Activated CD8-positive, alpha-beta T cell treated with anti-CD3 and anti-CD28 coated beads, Interleukin-2, amount 10 ng/mL, durations not matched to agents 7 days and 5 days (primary cell): ENCODE data around the gene CDK8. TPM values are rescaled to one million over a fixed set of nuclear protein-coding genes. Genes with fewer than 3 reads are reported as not detected.

Experiments used
- ATAC-seq: fragments of 150-1000 bp; cut with Tn5 transposase; one replicate; pipeline ENCODE4 v1.10.0; 2021; ENCODE audit warnings: moderate library complexity
- CTCF ChIA-PET: fragments of 350-600 bp; sonication (Branson Sonifier 250); formaldehyde crosslinking; loops from one replicate; lab custom pipeline; 2021; ENCODE audit warnings: antibody characterized with exemption; lab: Charles Lee
- POLR2A ChIA-PET: fragments of 350-600 bp; sonication (Branson Sonifier 250); formaldehyde crosslinking; loops from one replicate; lab custom pipeline; 2021; ENCODE audit warnings: antibody characterized with exemption; lab: Charles Lee
- DNase-seq: peaks from one replicate; pipeline ENCODE4 v3.0.0-alpha.2; 2020
- H3K27ac Mint-ChIP-seq: one replicate; pipeline ENCODE4 v1.8.0; 2021; ENCODE audit warnings: mild to moderate bottlenecking, mixed read lengths
- H3K27me3 Mint-ChIP-seq: one replicate; pipeline ENCODE4 v1.8.0; 2021; ENCODE audit warnings: low read depth, mixed read lengths
- H3K36me3 Mint-ChIP-seq: one replicate; pipeline ENCODE4 v1.8.0; 2021; ENCODE audit warnings: low read depth, mixed read lengths
- H3K4me1 Mint-ChIP-seq: one replicate; pipeline ENCODE4 v1.8.0; 2021; ENCODE audit warnings: low read depth, mixed read lengths
- H3K4me3 Mint-ChIP-seq: one replicate; pipeline ENCODE4 v1.8.0; 2021; ENCODE audit warnings: mild to moderate bottlenecking, mixed read lengths
- H3K9me3 Mint-ChIP-seq: one replicate; pipeline ENCODE4 v1.8.0; 2022; ENCODE audit warnings: mixed read lengths; ENCODE audit not compliant: insufficient read depth
- total RNA-seq, 2 experiments: library from RNA; stranded (reverse); gene quantifications; one replicate each; pipeline ENCODE4 v1.2.3, GENCODE V29; 2021

The CDK8 gene
- total RNA-seq, 2 experiments from 2014 or later: 14.7 to 15.7 TPM

DNA sequence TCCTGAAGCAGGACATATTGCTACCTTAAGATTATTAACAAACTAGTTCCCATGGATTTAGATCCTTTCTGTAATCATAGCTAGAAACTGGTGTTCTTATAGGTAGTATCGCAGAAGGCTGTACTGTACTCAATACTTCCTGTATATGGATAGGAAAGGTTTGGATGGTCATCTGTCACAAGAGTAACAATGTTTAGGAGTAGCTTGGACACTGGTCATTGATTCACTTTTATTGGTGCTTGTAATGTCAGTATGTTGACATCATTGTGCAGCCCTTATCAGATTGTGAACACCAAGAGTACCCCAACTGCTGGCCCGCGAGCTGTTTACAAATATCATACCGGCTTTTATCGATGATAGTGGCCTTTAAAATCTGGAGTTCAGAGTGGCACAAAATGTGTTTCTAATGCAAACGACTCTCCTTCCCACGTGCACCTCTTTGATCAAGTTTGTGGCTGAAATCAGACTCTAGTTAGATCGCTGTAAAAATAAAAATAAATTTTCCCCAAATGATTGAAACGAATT, 605 bp upstream of the CDK8 start:
- H3K4me1 Mint-ChIP-seq: peaks cover 26% of the 10 kb centered on the region
- peak overlapping the region; percentile 81 for H3K4me3 Mint-ChIP-seq
- no peak for ATAC-seq
- ChIA-PET POLR2A (interaction anchor here (0.7 to 4.0 kb wide), 2 partner anchors 31 to 63 kb away, joined by 3 to 14 read pairs; partner anchors contain the start of gene RNF6), CTCF (interaction anchor here (1.1 to 1.4 kb wide), 2 partner anchors 31 to 68 kb away, joined by 3 to 6 read pairs; partner anchors contain the start of gene RNF6)
- H3K36me3 Mint-ChIP-seq: peaks cover 3% of the 10 kb centered on the region
- H3K27me3 Mint-ChIP-seq: no peaks in the 10 kb centered on the region
- DNase-seq: no peak
- H3K9me3 Mint-ChIP-seq: no peaks in the 10 kb centered on the region
- H3K27ac Mint-ChIP-seq: peak overlapping the region; percentile 84

DNA sequence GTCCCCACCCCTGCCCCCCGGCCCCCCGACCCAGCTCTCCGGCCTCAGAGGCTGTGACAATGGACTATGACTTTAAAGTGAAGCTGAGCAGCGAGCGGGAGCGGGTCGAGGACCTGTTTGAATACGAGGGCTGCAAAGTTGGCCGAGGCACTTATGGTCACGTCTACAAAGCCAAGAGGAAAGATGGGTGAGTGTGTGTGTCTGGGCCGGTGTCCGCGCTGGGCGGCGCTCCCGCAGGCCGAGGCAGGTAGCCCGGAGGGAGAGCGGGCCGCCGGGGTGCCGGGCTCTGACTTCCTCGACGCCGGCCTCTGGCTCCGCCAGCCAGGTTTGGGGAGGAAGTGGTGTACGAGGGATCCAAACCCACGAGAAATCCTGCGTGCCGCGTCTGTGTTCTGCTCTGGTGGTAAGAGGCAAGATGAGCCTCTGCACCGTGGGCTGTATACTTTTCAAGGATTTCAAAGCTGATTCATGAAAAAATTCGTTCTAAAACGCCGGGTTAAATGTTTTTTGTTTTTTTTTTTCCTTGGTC, 718 bp downstream of the CDK8 start:
- peak; percentile 76 for DNase-seq
- H3K27me3 Mint-ChIP-seq: no peaks in the 10 kb centered on the region
- H3K27ac Mint-ChIP-seq: peak overlapping the region; percentile 81
- peak overlapping the region; percentile 81 for H3K4me3 Mint-ChIP-seq
- ATAC-seq: peak; percentile 59
- H3K9me3 Mint-ChIP-seq: no peaks in the 10 kb centered on the region
- peaks cover 3% of the 10 kb centered on the region for H3K36me3 Mint-ChIP-seq
- peaks cover 26% of the 10 kb centered on the region for H3K4me1 Mint-ChIP-seq
- ChIA-PET CTCF (interaction anchor here (1.0 to 1.2 kb wide), 2 partner anchors 70 to 444 kb away, joined by 3 to 4 read pairs; no protein-coding TSS in a partner anchor), POLR2A (interaction anchor here (1.6 to 4.0 kb wide), 2 partner anchors 10 to 32 kb away, joined by 4 to 14 read pairs; partner anchors contain the start of gene RNF6)

DNA sequence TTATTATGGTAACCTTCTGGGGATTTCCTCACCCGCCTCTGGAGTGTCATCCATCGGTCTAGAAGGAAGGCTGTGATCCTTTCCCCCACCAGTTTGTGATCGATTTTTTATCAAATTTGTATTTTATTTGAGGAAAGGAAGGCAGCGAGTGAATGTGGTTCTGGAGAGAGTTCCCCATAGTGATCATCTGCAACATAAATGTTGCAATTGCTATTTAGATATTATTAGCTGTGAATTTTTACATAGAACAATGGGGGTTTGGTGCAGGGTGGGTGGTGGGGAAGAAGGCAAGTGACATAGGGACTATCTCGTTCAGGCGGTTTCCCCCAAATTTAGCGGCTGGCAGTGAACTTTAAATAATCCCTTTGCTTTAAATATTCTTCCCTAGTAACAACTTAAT, 1.2 kb downstream of the CDK8 start:
- H3K27ac Mint-ChIP-seq: peak overlapping the region; percentile 81
- H3K36me3 Mint-ChIP-seq: peaks cover 3% of the 10 kb centered on the region
- H3K4me1 Mint-ChIP-seq: peaks cover 26% of the 10 kb centered on the region
- no peaks in the 10 kb centered on the region for H3K9me3 Mint-ChIP-seq
- H3K4me3 Mint-ChIP-seq: peak overlapping the region; percentile 81
- ChIA-PET CTCF (interaction anchor here (0.8 to 1.9 kb wide), 5 partner anchors 9 to 443 kb away, joined by 3 to 7 read pairs (median 4); no protein-coding TSS in a partner anchor), POLR2A (interaction anchor here (1.6 to 4.0 kb wide), 2 partner anchors 10 to 33 kb away, joined by 4 to 14 read pairs; partner anchors contain the start of gene RNF6)
- DNase-seq (no peak), ATAC-seq (no peak)
- H3K27me3 Mint-ChIP-seq: no peaks in the 10 kb centered on the region

DNA sequence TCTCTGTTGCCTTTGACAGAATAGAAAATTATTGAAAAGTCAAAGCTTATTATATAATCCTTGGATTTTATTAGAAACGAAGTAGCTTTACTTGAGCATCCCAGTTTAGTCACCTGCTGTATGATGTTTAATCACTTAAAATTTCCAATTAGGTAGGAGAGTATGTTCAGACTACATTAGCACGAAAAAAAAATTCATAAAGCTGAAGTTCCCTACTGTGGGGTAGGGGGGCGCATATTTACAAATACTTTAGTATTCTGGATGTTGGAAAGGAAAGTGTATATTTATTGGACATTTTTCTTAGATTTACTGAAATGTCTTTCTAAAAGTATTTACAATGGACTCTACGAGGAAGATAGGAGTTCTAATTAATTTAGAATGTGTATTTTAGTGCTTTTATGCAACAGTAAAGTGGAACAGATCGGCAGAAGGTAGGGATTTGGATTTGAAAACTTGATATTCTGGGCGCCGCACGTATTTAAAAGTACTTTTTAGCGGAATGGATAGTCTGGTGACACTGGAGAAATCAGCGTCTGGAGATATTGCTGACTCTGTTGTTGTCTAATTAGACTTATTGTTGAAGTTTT, 1.9 kb downstream of the CDK8 start:
- peaks cover 26% of the 10 kb centered on the region for H3K4me1 Mint-ChIP-seq
- DNase-seq (no peak), ATAC-seq (no peak)
- ChIA-PET CTCF (interaction anchor here (0.8 to 1.9 kb wide), 5 partner anchors 9 to 443 kb away, joined by 3 to 7 read pairs (median 4); no protein-coding TSS in a partner anchor), POLR2A (interaction anchor here (1.6 to 4.0 kb wide), 2 partner anchors 9 to 33 kb away, joined by 4 to 14 read pairs; partner anchors contain the start of gene RNF6)
- H3K36me3 Mint-ChIP-seq: peaks cover 3% of the 10 kb centered on the region
- H3K9me3 Mint-ChIP-seq: no peaks in the 10 kb centered on the region
- no peak overlapping the region for H3K27ac Mint-ChIP-seq
- H3K27me3 Mint-ChIP-seq: no peaks in the 10 kb centered on the region
- H3K4me3 Mint-ChIP-seq: peak overlapping the region; percentile 81

DNA sequence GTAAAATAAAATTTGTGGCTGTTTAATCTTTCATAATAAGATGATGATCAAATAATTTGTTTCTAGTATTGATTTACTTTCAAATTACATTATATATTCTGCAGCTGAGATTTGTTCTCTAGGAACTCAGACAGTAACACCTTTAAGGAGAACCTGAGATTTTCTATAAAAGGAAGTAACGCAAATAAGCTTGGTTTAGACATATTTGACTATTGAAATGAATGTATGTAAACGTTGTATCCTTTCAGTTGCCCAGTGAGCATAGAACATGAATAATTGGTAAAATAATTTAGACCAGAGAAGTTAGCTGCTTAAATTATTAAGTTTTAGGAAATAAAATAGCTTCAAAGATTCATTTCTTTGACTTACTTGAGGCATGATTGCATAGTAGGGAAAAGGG, 3.1 kb downstream of the CDK8 start:
- peaks cover 3% of the 10 kb centered on the region for H3K36me3 Mint-ChIP-seq

DNA sequence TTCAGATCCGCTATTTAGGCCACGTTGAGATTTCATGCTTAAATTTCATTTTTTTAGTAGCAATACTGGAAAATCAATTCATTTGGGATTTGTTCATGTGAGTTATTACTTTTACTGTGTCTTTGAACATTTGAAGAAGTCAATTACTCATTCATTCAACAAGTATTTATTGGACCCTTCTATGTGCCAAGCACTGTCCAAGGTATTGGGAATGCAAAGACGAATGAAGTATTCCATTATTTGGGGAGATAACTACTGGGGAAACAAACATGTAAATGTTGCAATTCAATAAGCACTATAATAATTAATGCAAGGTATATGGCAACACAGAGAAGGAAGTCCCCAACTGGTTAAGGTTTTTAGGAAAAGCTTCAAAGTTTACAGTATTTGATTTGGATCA, 5.7 kb downstream of the CDK8 start:
- no peak overlapping the region for H3K27ac Mint-ChIP-seq
- no peaks in the 10 kb centered on the region for H3K9me3 Mint-ChIP-seq
- no peak overlapping the region for H3K4me3 Mint-ChIP-seq
- H3K4me1 Mint-ChIP-seq: peaks cover 18% of the 10 kb centered on the region
- ATAC-seq (no peak), DNase-seq (no peak)
- POLR2A ChIA-PET: no interaction called here
- CTCF ChIA-PET: interaction anchor here (1.4 kb wide), 1 partner anchor 73 kb away, joined by 5 read pairs; no protein-coding TSS in a partner anchor
- peaks cover 3% of the 10 kb centered on the region for H3K36me3 Mint-ChIP-seq
- H3K27me3 Mint-ChIP-seq: no peaks in the 10 kb centered on the region

More for the DNA sequence above, 3.1 kb downstream of the CDK8 start:
- Mint-ChIP-seq H3K4me1 (peaks cover 26% of the 10 kb centered on the region), H3K9me3 (no peaks in the 10 kb centered on the region), H3K27me3 (no peaks in the 10 kb centered on the region), H3K27ac (no peak overlapping the region), H3K4me3 (no peak overlapping the region)
- DNase-seq (no peak), ATAC-seq (no peak)
- CTCF ChIA-PET: interaction anchor here (1.0 to 1.9 kb wide), 3 partner anchors 16 to 240 kb away, joined by 3 to 7 read pairs (median 7); no protein-coding TSS in a partner anchor
- POLR2A ChIA-PET: no interaction called here

DNA sequence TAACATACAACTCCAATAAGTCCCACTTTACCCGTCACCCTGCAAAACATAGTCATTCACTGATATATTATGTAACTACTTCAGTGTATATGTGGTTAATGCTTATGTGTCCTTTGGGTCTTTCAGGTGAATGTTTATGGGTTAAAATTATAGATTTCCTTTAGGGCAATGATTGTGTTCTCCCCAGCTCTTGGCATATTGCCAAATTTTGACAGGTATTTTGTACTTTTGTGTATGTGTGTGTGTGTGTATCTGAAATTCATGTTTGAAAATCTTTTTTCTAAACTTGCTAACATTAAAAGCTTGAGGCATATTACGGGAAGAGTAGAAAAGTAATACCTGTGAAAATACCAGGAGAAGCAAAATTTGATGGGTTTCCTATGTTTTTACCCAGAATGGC, 8.2 kb downstream of the CDK8 start:
- ATAC-seq (no peak), DNase-seq (no peak)
- peaks cover 2% of the 10 kb centered on the region for H3K4me1 Mint-ChIP-seq
- no peak overlapping the region for H3K4me3 Mint-ChIP-seq
- H3K27ac Mint-ChIP-seq: no peak overlapping the region
- CTCF ChIA-PET: no interaction called here
- H3K9me3 Mint-ChIP-seq: no peaks in the 10 kb centered on the region
- POLR2A ChIA-PET: no interaction called here
- H3K36me3 Mint-ChIP-seq: no peaks in the 10 kb centered on the region
- no peaks in the 10 kb centered on the region for H3K27me3 Mint-ChIP-seq

DNA sequence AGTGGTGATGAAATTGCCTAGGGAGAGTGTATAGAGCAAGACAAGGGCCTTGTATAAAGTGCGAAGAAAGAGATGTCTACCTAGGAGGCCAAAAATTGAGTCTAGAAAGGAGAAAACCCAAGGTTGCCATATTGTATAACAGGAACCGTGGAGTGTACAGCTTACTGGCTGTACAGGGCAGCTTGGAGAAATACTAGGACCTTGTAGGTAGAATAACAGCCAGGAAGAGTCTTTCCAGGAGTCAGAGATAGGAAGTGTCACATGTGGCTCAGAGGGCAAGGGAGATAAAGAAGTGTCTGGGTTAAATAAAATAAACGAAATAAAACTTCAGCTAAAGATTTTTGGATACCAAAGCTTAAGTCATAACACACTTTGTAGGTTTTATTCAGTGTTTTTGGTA, 12.4 kb downstream of the CDK8 start:
- ATAC-seq (no peak), DNase-seq (no peak)
- Mint-ChIP-seq H3K36me3 (no peaks in the 10 kb centered on the region), H3K27me3 (no peaks in the 10 kb centered on the region), H3K27ac (no peak overlapping the region), H3K9me3 (no peaks in the 10 kb centered on the region), H3K4me1 (no peaks in the 10 kb centered on the region), H3K4me3 (no peak overlapping the region)
- POLR2A ChIA-PET: no interaction called here
- CTCF ChIA-PET: interaction anchor here (1.5 kb wide), 1 partner anchor 81 kb away, joined by 6 read pairs; no protein-coding TSS in a partner anchor

DNA sequence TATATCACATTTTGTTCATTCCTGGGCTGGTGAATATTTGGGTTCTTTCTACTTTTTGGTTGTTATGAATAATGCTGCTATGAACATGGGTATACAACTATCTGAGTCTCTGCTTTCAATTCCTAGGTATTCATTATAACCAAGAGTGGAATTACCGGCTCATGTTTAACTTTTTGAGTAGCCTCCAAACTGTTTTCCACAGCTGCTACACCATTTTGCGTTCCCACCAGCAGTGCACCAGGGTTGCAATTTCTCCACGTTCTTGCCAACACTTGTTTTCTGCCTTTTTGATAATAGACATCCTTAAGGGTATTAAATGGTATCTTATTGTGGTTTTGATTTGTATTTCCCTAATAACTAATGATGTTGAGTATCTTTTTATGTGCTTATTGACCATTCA, 16.8 kb downstream of the CDK8 start:
- ATAC-seq: no peak
- ChIA-PET POLR2A (no interaction called here), CTCF (interaction anchor here (1.0 kb wide), 1 partner anchor 428 kb away, joined by 3 read pairs; no protein-coding TSS in a partner anchor)
- H3K4me3 Mint-ChIP-seq: no peak overlapping the region
- H3K27ac Mint-ChIP-seq: no peak overlapping the region
- no peaks in the 10 kb centered on the region for H3K36me3 Mint-ChIP-seq
- H3K4me1 Mint-ChIP-seq: no peaks in the 10 kb centered on the region
- DNase-seq: no peak
- no peaks in the 10 kb centered on the region for H3K9me3 Mint-ChIP-seq
- H3K27me3 Mint-ChIP-seq: no peaks in the 10 kb centered on the region

DNA sequence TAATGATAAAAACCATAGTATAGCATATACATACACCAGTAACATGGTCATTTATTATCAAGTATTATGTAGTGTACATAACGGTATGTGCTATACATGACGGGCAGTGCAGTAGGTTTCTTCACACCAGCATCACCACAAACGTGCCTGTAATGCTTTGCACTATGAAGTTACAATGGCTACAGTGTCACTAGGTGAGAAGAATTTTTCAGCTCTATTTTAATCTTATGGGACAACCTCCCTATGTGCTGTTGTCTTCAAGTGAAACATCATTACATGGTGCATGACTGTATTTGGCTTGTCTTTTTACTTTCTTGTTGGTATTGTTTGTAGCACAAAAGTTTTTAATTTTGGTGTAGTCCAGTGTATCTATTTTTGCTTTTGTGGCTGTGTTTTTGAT, 18.7 kb downstream of the CDK8 start:
- H3K4me1 Mint-ChIP-seq: no peaks in the 10 kb centered on the region
- no peaks in the 10 kb centered on the region for H3K27me3 Mint-ChIP-seq
- H3K4me3 Mint-ChIP-seq: no peak overlapping the region
- H3K36me3 Mint-ChIP-seq: no peaks in the 10 kb centered on the region
- no peak for DNase-seq
- no peak overlapping the region for H3K27ac Mint-ChIP-seq
- CTCF ChIA-PET: interaction anchor here (1.0 to 1.4 kb wide), 2 partner anchors 15 to 86 kb away, joined by 3 read pairs; no protein-coding TSS in a partner anchor
- ATAC-seq: no peak
- no peaks in the 10 kb centered on the region for H3K9me3 Mint-ChIP-seq
- POLR2A ChIA-PET: no interaction called here

DNA sequence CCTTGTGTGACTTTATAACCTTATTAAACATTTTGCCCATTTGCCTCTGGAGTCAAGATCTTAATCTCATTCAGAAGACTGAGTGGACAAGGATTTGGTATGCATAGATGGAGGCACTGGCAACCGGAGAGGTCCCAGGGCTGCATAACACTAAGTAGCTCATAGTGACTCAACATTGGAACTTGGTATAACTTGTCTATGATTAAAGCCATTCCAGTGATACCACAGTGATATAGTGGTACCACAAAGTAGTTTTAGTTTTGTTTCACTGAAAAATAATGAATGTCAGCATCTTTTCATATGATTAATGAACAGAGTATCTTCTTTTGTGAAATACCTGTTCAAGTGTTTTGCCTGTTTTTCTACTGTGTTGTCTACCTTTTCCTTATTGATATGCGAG, 26.4 kb downstream of the CDK8 start:
- no peak for DNase-seq
- no peaks in the 10 kb centered on the region for H3K4me1 Mint-ChIP-seq
- ATAC-seq: no peak
- H3K27ac Mint-ChIP-seq: no peak overlapping the region
- peaks cover 15% of the 10 kb centered on the region for H3K36me3 Mint-ChIP-seq
- no peak overlapping the region for H3K4me3 Mint-ChIP-seq
- CTCF ChIA-PET: no interaction called here
- POLR2A ChIA-PET: no interaction called here
- H3K9me3 Mint-ChIP-seq: peaks cover 3% of the 10 kb centered on the region
- H3K27me3 Mint-ChIP-seq: no peaks in the 10 kb centered on the region
